SK-N-SH (cell line): ENCODE measurements around the gene OR10A4. TPM values are rescaled to one million over a fixed set of nuclear protein-coding genes. Genes with fewer than 3 reads are reported as not detected.

Experiments used
- CTCF ChIA-PET: fragments of 300-600, 350-600 bp; formaldehyde crosslinking; extraction: SDS; loops from one replicate; lab custom pipeline; 2021; lab: Yijun Ruan, JAX
- POLR2A ChIA-PET: fragments of 350-600 bp; sonication (Branson Sonifier 250); formaldehyde crosslinking; extraction: SDS; loops from one replicate; lab custom pipeline; 2020; ENCODE audit warnings: antibody characterized with exemption, inconsistent platforms; lab: Yijun Ruan, JAX
- DNase-seq: peaks from one replicate; pipeline ENCODE4 v3.0.0; 2012
- H2AFZ ChIP-seq: fragments of 200-600 bp; sonication (generic); 2 replicates; pipeline ENCODE4 v1.8.1; 2016; ENCODE audit warnings: antibody characterized with exemption, mild to moderate bottlenecking, low read depth
- H3F3A ChIP-seq: fragments of 200-600 bp; sonication (generic); replicated peaks from 2 replicates; pipeline ENCODE3; 2016; ENCODE audit warnings: antibody characterized with exemption, mild to moderate bottlenecking; ENCODE audit not compliant: insufficient read depth
- H3K27ac ChIP-seq, 2 experiments: fragments of 200-500 bp in 1 of 2; fragments of 200-600 bp in 1 of 2; sonication (Bioruptor generic) in 1 of 2; sonication (generic), shearing (Covaris generic) in 1 of 2; 2 replicates each; pipeline versions ENCODE4 v1.5.1 to v1.6.1; 2014 to 2016; ENCODE audit warnings: low read depth in 2 of 2, inconsistent platforms in 1 of 2, low read length in 1 of 2, mild to moderate bottlenecking in 1 of 2, mixed read lengths in 1 of 2
- H3K27me3 ChIP-seq: fragments of 200-600 bp; sonication (generic), shearing (Covaris generic); 2 replicates; pipeline ENCODE4 v1.6.1; 2016; ENCODE audit warnings: mixed run types; ENCODE audit not compliant: insufficient read depth
- H3K36me3 ChIP-seq, 2 experiments: fragments of 200-500 bp in 1 of 2; fragments of 200-600 bp in 1 of 2; sonication (Bioruptor generic) in 1 of 2; sonication (generic) in 1 of 2; replicated peaks in 1 of 2; 2 replicates each; pipeline versions ENCODE3 to v1.5.1; 2014 to 2016; ENCODE audit warnings: low read length in 1 of 2, mild to moderate bottlenecking in 1 of 2; ENCODE audit not compliant: insufficient read depth in 2 of 2, control insufficient read depth in 1 of 2
- H3K4me1 ChIP-seq, 2 experiments: fragments of 200-500 bp in 1 of 2; fragments of 200-600 bp in 1 of 2; sonication (Bioruptor generic) in 1 of 2; sonication (generic), shearing (Covaris generic) in 1 of 2; 2 replicates each; pipeline versions ENCODE4 v1.5.1 to v1.6.1; 2014 to 2016; ENCODE audit warnings: low read depth in 1 of 2, low read length in 1 of 2, mixed run types in 1 of 2; ENCODE audit not compliant: insufficient read depth in 2 of 2, control insufficient read depth in 1 of 2
- H3K4me2 ChIP-seq: fragments of 200-600 bp; sonication (generic), shearing (Covaris generic); 2 replicates; pipeline ENCODE4 v1.6.1; 2017; ENCODE audit warnings: mixed run types
- H3K4me3 ChIP-seq, 2 experiments: fragments of 200-500 bp in 1 of 2; fragments of 200-600 bp in 1 of 2; sonication (Bioruptor generic) in 1 of 2; sonication (generic), shearing (Covaris generic) in 1 of 2; 2 replicates each; pipeline versions ENCODE4 v1.5.1 to v1.8.1; 2014 to 2016; ENCODE audit warnings: low read depth in 2 of 2, inconsistent platforms in 1 of 2, low read length in 1 of 2, mild to moderate bottlenecking in 1 of 2, mixed read lengths in 1 of 2, moderate library complexity in 1 of 2
- H3K79me2 ChIP-seq: fragments of 200-600 bp; sonication (generic); 2 replicates; pipeline ENCODE4 v1.8.1; 2017; ENCODE audit warnings: mild to moderate bottlenecking; ENCODE audit not compliant: insufficient read depth
- H3K9ac ChIP-seq: fragments of 200-600 bp; sonication (generic); 2 replicates; pipeline ENCODE4 v1.6.1; 2017; ENCODE audit warnings: mixed run types
- H3K9me2 ChIP-seq: fragments of 200-600 bp; sonication (generic); 2 replicates; pipeline ENCODE4 v1.6.1; 2017; ENCODE audit warnings: mixed run types
- H3K9me3 ChIP-seq: fragments of 200-600 bp; sonication (generic); 2 replicates; pipeline ENCODE4 v1.6.1; 2017; ENCODE audit warnings: mixed run types, mild to moderate bottlenecking, moderate library complexity
- H4K20me1 ChIP-seq: fragments of 200-600 bp; sonication (generic); 2 replicates; pipeline ENCODE4 v1.6.1; 2017; ENCODE audit warnings: mild to moderate bottlenecking, mixed run types; ENCODE audit not compliant: insufficient read depth
- CHD2 ChIP-seq: fragments of 150-350 bp; IDR thresholded peaks from 2 replicates; pipeline ENCODE4 v1.6.1; 2018; ENCODE audit warnings: low read length; ENCODE audit not compliant: partially characterized antibody
- EP300 ChIP-seq, 2 experiments: IDR thresholded peaks; 2 replicates each; pipeline versions ENCODE4 v1.4.0 to v1.6.1; 2012; ENCODE audit warnings: borderline replicate concordance in 1 of 2, low read depth in 1 of 2, low read length in 1 of 2
- FOSL2 ChIP-seq: IDR thresholded peaks from 2 replicates; pipeline ENCODE4 v1.4.0; 2012; ENCODE audit warnings: low read depth, mild to moderate bottlenecking, moderate library complexity, borderline replicate concordance
- GABPA ChIP-seq: IDR thresholded peaks from 2 replicates; pipeline ENCODE4 v1.4.0; 2012; ENCODE audit warnings: low read depth, mild to moderate bottlenecking
- GATA2 ChIP-seq: sonication (generic); formaldehyde crosslinking; IDR thresholded peaks from 2 replicates; pipeline ENCODE4 v1.5.0; 2020; ENCODE audit warnings: mild to moderate bottlenecking, missing genetic modification reagents
- MXI1 ChIP-seq: IDR thresholded peaks from 2 replicates; pipeline ENCODE4 v1.6.1; 2012; ENCODE audit warnings: mild to moderate bottlenecking, low read depth, low read length, improper control_type of control experiment
- NFIC ChIP-seq: IDR thresholded peaks from 2 replicates; pipeline ENCODE4 v1.4.0; 2012; ENCODE audit warnings: borderline replicate concordance
- NRF1 ChIP-seq: IDR thresholded peaks from 2 replicates; pipeline ENCODE4 v1.6.1; 2012; ENCODE audit warnings: low read depth, mild to moderate bottlenecking, low read length
- SIN3A ChIP-seq: IDR thresholded peaks from 2 replicates; pipeline ENCODE4 v1.6.1; 2012; ENCODE audit warnings: low read depth, mild to moderate bottlenecking, low read length, moderate library complexity, borderline replicate concordance
- TAF1 ChIP-seq: IDR thresholded peaks from 2 replicates; pipeline ENCODE4 v1.6.1; 2012; ENCODE audit warnings: low read depth, mild to moderate bottlenecking, low read length, moderate library complexity, borderline replicate concordance
- TCF12 ChIP-seq: IDR thresholded peaks from 2 replicates; pipeline ENCODE4 v1.4.0; 2012
- WGBS: methylation state at CpG from one replicate; pipeline ENCODE4 v1.1.6; 2017; ENCODE audit warnings: low lambda C conversion rate; 5-methylcytosine and 5-hydroxymethylcytosine counted together
- polyA plus RNA-seq, 3 experiments: library from polyadenylated mRNA; depleted of rRNA; stranded (reverse); fragments of >200 nt; gene quantifications; 2 replicates each; pipeline ENCODE4 v1.2.3, GENCODE V29; 2012
- TF ChIP-seq, protein P1 (sequence below): fragments of 200-600 bp; sonication (generic); IDR thresholded peaks from 2 replicates; pipeline ENCODE4 v1.6.1; 2017; ENCODE audit warnings: antibody characterized with exemption, mild to moderate bottlenecking, moderate library complexity
- TF ChIP-seq, protein P2 (sequence below): fragments of 150-350 bp; IDR thresholded peaks from 2 replicates; pipeline ENCODE4 v1.6.1; 2016; ENCODE audit warnings: mild to moderate bottlenecking, low read depth, low read length

OR10A4 gene
- polyA plus RNA-seq, 1 of the 3 experiments (the other 2 are of a cell fraction), result not detected

DNA sequence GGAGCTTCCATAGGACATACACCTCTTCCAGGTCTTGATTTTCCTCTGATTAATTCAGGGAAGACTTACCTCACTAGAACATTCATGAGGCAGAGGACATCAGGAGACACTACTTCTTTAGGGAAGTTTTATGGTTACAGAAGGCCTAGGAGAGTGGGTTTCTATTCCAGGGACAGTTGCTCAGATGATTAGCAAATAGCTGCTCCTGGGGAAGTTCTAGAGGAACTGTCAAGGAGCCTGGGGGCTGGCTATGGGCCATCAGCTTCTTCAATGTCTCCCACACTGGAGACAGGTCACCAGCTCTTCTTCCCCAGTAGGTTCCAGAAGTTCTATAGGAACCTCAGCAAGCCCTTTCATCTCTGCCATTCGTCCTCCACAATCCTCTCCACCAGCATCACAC lies 42.4 kb upstream of the OR10A4 start:
- Histone ChIP-seq H2AFZ (no peak overlapping the region), H3K79me2 (no peaks in the 10 kb centered on the region), H3K4me1 (no peaks in the 10 kb centered on the region), H3K9me2 (no peaks in the 10 kb centered on the region), H3K36me3 (no peaks in the 10 kb centered on the region), H4K20me1 (no peaks in the 10 kb centered on the region), H3K9ac (no peak overlapping the region), H3K9me3 (no peaks in the 10 kb centered on the region), H3K27ac (no peak overlapping the region)
- WGBS, result 6% methylated on average over 1 of the region's 1 CpG
- POLR2A ChIA-PET, result no interaction called here
- DNase-seq, result no peak
- no peak for TF ChIP-seq SIN3A
- no peak for TF ChIP-seq NRF1
- no peak for TF ChIP-seq FOSL2
- no peak for TF ChIP-seq GABPA
- TF ChIP-seq, protein P1, sequence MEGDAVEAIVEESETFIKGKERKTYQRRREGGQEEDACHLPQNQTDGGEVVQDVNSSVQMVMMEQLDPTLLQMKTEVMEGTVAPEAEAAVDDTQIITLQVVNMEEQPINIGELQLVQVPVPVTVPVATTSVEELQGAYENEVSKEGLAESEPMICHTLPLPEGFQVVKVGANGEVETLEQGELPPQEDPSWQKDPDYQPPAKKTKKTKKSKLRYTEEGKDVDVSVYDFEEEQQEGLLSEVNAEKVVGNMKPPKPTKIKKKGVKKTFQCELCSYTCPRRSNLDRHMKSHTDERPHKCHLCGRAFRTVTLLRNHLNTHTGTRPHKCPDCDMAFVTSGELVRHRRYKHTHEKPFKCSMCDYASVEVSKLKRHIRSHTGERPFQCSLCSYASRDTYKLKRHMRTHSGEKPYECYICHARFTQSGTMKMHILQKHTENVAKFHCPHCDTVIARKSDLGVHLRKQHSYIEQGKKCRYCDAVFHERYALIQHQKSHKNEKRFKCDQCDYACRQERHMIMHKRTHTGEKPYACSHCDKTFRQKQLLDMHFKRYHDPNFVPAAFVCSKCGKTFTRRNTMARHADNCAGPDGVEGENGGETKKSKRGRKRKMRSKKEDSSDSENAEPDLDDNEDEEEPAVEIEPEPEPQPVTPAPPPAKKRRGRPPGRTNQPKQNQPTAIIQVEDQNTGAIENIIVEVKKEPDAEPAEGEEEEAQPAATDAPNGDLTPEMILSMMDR, result no peak
- TF ChIP-seq, protein P2, sequence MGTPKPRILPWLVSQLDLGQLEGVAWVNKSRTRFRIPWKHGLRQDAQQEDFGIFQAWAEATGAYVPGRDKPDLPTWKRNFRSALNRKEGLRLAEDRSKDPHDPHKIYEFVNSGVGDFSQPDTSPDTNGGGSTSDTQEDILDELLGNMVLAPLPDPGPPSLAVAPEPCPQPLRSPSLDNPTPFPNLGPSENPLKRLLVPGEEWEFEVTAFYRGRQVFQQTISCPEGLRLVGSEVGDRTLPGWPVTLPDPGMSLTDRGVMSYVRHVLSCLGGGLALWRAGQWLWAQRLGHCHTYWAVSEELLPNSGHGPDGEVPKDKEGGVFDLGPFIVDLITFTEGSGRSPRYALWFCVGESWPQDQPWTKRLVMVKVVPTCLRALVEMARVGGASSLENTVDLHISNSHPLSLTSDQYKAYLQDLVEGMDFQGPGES, result no peak
- no peak for TF ChIP-seq EP300 (IDR thresholded peaks at IDR 0.05; ENCODE audit: borderline replicate concordance in 1 of 2, low read depth in 1 of 2, low read length in 1 of 2)
- TF ChIP-seq NFIC, result no peak
- TF ChIP-seq TAF1, result no peak
- no peak for TF ChIP-seq MXI1
- TF ChIP-seq, all 33 proteins: peak for 0
- Histone ChIP-seq H3K4me2 (no peak overlapping the region), H3K4me3 (no peak overlapping the region), H3K27me3 (no peaks in the 10 kb centered on the region), H3F3A (no peaks in the 10 kb centered on the region)
- CTCF ChIA-PET, result interaction anchor here (0.6 to 2.6 kb wide), 4 partner anchors 9 to 608 kb away, joined by 3 to 10 read pairs (median 3); no protein-coding TSS in a partner anchor

DNA sequence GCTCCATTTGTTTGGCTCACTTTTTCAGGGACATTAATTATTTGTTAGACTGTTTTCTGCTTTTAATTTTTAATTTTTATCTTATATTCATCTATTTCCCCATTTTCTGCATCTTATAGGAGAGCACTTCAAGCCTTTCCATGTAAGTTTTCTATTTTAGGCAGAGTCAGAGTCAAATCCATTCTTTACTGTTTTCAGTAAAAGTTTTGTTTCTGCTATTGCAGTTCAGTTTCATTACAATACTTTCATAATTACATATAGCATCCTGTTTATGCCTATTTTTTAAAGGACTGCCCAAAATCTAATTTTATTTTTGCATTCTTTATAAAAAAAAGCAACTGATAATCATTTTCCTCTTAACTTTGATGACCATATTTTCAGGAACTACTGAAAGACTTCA lies 34.7 kb upstream of the OR10A4 start:
- Histone ChIP-seq H2AFZ (no peak overlapping the region), H3K9me2 (no peaks in the 10 kb centered on the region), H3K4me2 (no peak overlapping the region), H3F3A (no peaks in the 10 kb centered on the region), H3K27me3 (no peaks in the 10 kb centered on the region), H3K27ac (no peak overlapping the region), H3K9me3 (no peaks in the 10 kb centered on the region)
- ChIA-PET POLR2A (no interaction called here), CTCF (no interaction called here)
- no peak for TF ChIP-seq FOSL2
- TF ChIP-seq GATA2 (CRISPR knock-in tag), result no peak
- TF ChIP-seq TCF12, result no peak
- no peak for TF ChIP-seq CHD2
- no peak for TF ChIP-seq MXI1
- TF ChIP-seq SIN3A, result no peak
- TF ChIP-seq, all 33 proteins: peak for 0
- DNase-seq, result no peak
- H3K9ac ChIP-seq, result no peak overlapping the region
- no peaks in the 10 kb centered on the region for H3K79me2 ChIP-seq
- H3K4me1 ChIP-seq, result no peaks in the 10 kb centered on the region
- H4K20me1 ChIP-seq, result no peaks in the 10 kb centered on the region
- H3K36me3 ChIP-seq, result no peaks in the 10 kb centered on the region
- H3K4me3 ChIP-seq, result no peak overlapping the region
